H1 (cell line): ENCODE results near the gene MAGI2.

Experiments used
- POLR2A ChIP-seq, 2 experiments: IDR thresholded peaks; 1 replicate in 1 of 2; 2 replicates in 1 of 2; pipeline ENCODE4 v1.6.1; 2011; ENCODE audit warnings: low read depth in 2 of 2, low read length in 2 of 2, mild to moderate bottlenecking in 2 of 2; ENCODE audit errors: control extremely low read depth in 1 of 2
- POU5F1 ChIP-seq: IDR thresholded peaks from 2 replicates; pipeline ENCODE4 v1.6.1; 2011; ENCODE audit warnings: low read depth, mild to moderate bottlenecking, low read length, moderate library complexity
- SP1 ChIP-seq: IDR thresholded peaks from 2 replicates; pipeline ENCODE4 v1.6.1; 2011; ENCODE audit warnings: low read depth, low read length

- TF ChIP-seq POU5F1: no peak
- TF ChIP-seq POLR2A (IDR thresholded peaks at IDR 0.05; ENCODE audit: control extremely low read depth in 1 of 2, low read depth in 2 of 2, low read length in 2 of 2): no peak
- TF ChIP-seq SP1: no peak
Observed at GRCh38 chr7:79300573-79300972, 152.9 kb downstream of the MAGI2 start.
